OCI-LY7 (cell line): ENCODE data around the gene FGD3. TPM values are rescaled to one million over a fixed set of nuclear protein-coding genes. Genes with fewer than 3 reads are reported as not detected.

Source experiments
- BruUV-seq: library from RNA; stranded (reverse); fragments of 400-500 nt; replicated peaks from 2 replicates; lab custom pipeline; 2021; lab: Mats Ljungman, UMichigan
- CTCF ChIA-PET: fragments of 300-600 bp; sonication (Branson Sonifier 250); formaldehyde crosslinking; loops from one replicate; lab custom pipeline; 2022; ENCODE audit warnings: antibody characterized with exemption; ENCODE audit not compliant: unreplicated experiment; lab: Charles Lee
- POLR2A ChIA-PET: fragments of 300-600 bp; sonication (Branson Sonifier 250); formaldehyde crosslinking; loops from one replicate; lab custom pipeline; 2022; ENCODE audit warnings: antibody characterized with exemption; lab: Charles Lee
- DNase-seq: peaks from one replicate; pipeline ENCODE4 v3.0.0-alpha.2; 2015; ENCODE audit warnings: low spot score
- H2AFZ ChIP-seq: fragments of 200-600 bp; sonication (generic), shearing (Covaris generic); 2 replicates; pipeline ENCODE4 v1.6.1; 2014; ENCODE audit warnings: mild to moderate bottlenecking, antibody characterized with exemption, low read length, moderate library complexity
- H3K27ac ChIP-seq: fragments of 200-600 bp; sonication (generic); 2 replicates; pipeline ENCODE4 v1.5.1; 2014; ENCODE audit warnings: mixed run types, low read depth, mild to moderate bottlenecking, moderate library complexity, low read length, inconsistent platforms; ENCODE audit not compliant: poor library complexity, severe bottlenecking
- H3K36me3 ChIP-seq: fragments of 200-600 bp; sonication (generic); 2 replicates; pipeline ENCODE4 v1.6.1; 2014; ENCODE audit warnings: mild to moderate bottlenecking, antibody characterized with exemption, low read length, moderate library complexity, mixed read lengths; ENCODE audit not compliant: insufficient read depth
- H3K4me1 ChIP-seq: fragments of 200-600 bp; sonication (generic); 2 replicates; pipeline ENCODE4 v1.5.1; 2014; ENCODE audit warnings: mild to moderate bottlenecking, low read length; ENCODE audit not compliant: insufficient read depth, poor library complexity, severe bottlenecking
- H3K4me2 ChIP-seq: fragments of 200-600 bp; sonication (generic); 2 replicates; pipeline ENCODE4 v1.6.1; 2014; ENCODE audit warnings: mild to moderate bottlenecking, low read length
- H3K4me3 ChIP-seq: fragments of 200-600 bp; sonication (generic); 2 replicates; pipeline ENCODE4 v1.5.1; 2014; ENCODE audit warnings: mild to moderate bottlenecking, low read depth, low read length; ENCODE audit not compliant: poor library complexity, severe bottlenecking
- H3K79me2 ChIP-seq: fragments of 200-600 bp; sonication (generic); 2 replicates; pipeline ENCODE4 v1.6.1; 2016; ENCODE audit warnings: low read depth, mild to moderate bottlenecking, low read length, moderate library complexity, mixed read lengths; ENCODE audit not compliant: insufficient read depth
- H3K9me2 ChIP-seq: fragments of 200-600 bp; sonication (generic); 2 replicates; pipeline ENCODE4 v1.6.1; 2016; ENCODE audit warnings: mild to moderate bottlenecking, low read length, mixed read lengths; ENCODE audit not compliant: insufficient read depth
- H3K9me3 ChIP-seq: fragments of 200-600 bp; sonication (generic); 2 replicates; pipeline ENCODE4 v1.6.1; 2014; ENCODE audit warnings: mild to moderate bottlenecking, mixed run types, low read length, mixed read lengths
- H4K20me1 ChIP-seq: fragments of 200-600 bp; sonication (generic); 2 replicates; pipeline ENCODE4 v1.6.1; 2014; ENCODE audit warnings: mild to moderate bottlenecking, antibody characterized with exemption, low read length, moderate library complexity, mixed read lengths; ENCODE audit not compliant: insufficient read depth
- EZH2phosphoT487 ChIP-seq: fragments of 200-600 bp; sonication (generic); IDR thresholded peaks from 2 replicates; pipeline ENCODE4 v1.6.1; 2018; ENCODE audit warnings: low read depth, borderline replicate concordance, mild to moderate bottlenecking, mixed run types, antibody characterized with exemption, low read length, moderate library complexity, mixed read lengths
- intact Hi-C: fragments of 100-400 bp; cut with micrococcal nuclease; formaldehyde crosslinking; loops from one replicate; pipeline ENCODE4 v1.10.0; 2022; ENCODE audit not compliant: unreplicated experiment
- total RNA-seq, 2 experiments: library from RNA; depleted of rRNA in 1 of 2; stranded (reverse); fragments of >200 nt in 1 of 2; shearing (Covaris generic) in 1 of 2; gene quantifications; 2 replicates each; pipeline ENCODE4 v1.2.3, GENCODE V29; 2014 to 2022
- TF ChIP-seq, protein P1 (sequence below): fragments of 200-600 bp; sonication (generic); conservative IDR thresholded peaks from 2 replicates; pipeline ENCODE4 v1.5.1; 2014; ENCODE audit warnings: mild to moderate bottlenecking, antibody characterized with exemption, low read length, moderate library complexity, mixed read lengths

FGD3 gene
- total RNA-seq, 2 experiments from 2014 or later = 22.1 to 22.9 TPM

DNA sequence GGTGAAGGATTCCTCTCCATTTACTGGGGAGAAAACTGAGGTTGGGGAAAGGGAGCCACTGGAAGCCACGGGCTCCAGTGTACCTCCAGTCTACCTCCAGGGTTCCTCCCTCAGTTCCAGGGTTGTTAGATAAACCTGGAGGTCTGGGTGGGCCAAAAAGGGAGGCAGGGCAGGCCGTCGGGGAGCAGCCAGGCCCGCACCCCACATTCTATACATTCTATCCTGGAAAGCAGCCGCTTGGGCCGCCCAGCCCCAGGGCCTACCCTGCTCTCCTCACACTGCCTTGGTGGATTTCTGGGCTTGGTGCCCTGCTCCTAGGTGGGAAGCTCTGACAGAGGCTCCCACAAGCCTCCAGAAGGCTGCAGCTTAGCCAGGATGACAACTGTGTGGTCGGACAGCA lies 93.1 kb downstream of the FGD3 start:
- TF ChIP-seq, protein P1, sequence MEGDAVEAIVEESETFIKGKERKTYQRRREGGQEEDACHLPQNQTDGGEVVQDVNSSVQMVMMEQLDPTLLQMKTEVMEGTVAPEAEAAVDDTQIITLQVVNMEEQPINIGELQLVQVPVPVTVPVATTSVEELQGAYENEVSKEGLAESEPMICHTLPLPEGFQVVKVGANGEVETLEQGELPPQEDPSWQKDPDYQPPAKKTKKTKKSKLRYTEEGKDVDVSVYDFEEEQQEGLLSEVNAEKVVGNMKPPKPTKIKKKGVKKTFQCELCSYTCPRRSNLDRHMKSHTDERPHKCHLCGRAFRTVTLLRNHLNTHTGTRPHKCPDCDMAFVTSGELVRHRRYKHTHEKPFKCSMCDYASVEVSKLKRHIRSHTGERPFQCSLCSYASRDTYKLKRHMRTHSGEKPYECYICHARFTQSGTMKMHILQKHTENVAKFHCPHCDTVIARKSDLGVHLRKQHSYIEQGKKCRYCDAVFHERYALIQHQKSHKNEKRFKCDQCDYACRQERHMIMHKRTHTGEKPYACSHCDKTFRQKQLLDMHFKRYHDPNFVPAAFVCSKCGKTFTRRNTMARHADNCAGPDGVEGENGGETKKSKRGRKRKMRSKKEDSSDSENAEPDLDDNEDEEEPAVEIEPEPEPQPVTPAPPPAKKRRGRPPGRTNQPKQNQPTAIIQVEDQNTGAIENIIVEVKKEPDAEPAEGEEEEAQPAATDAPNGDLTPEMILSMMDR = no peak
- no peak for TF ChIP-seq EZH2phosphoT487
- H3K27ac ChIP-seq = no peak overlapping the region
- H3K4me2 ChIP-seq = no peak overlapping the region
- no peak overlapping the region for H2AFZ ChIP-seq
- no peaks in the 10 kb centered on the region for H3K36me3 ChIP-seq
- no peaks in the 10 kb centered on the region for H3K9me3 ChIP-seq
- POLR2A ChIA-PET = no interaction called here
- no TSS peak for BruUV-seq
- H3K79me2 ChIP-seq = no peaks in the 10 kb centered on the region
- no peak for DNase-seq
- no peaks in the 10 kb centered on the region for H4K20me1 ChIP-seq
- H3K4me1 ChIP-seq = peaks cover 8% of the 10 kb centered on the region
- CTCF ChIA-PET = no interaction called here
- intact Hi-C loops = no loop called here
- no peak overlapping the region for H3K4me3 ChIP-seq
- no peaks in the 10 kb centered on the region for H3K9me2 ChIP-seq

- CTCF ChIA-PET = no interaction called here
- no peaks in the 10 kb centered on the region for H3K36me3 ChIP-seq
- TF ChIP-seq EZH2phosphoT487 = no peak
- TF ChIP-seq, protein P1 = no peak
- H3K27ac ChIP-seq = no peak overlapping the region
- no peak overlapping the region for H3K4me3 ChIP-seq
- POLR2A ChIA-PET = interaction anchor here (0.6 to 1.1 kb wide), 3 partner anchors 15 to 36 kb away, joined by 3 to 4 read pairs (median 3); no protein-coding TSS in a partner anchor
- H2AFZ ChIP-seq = peak overlapping the region; percentile 46; the same call in 1 of the 2 replicates
- H3K9me2 ChIP-seq = no peaks in the 10 kb centered on the region
- no peaks in the 10 kb centered on the region for H3K79me2 ChIP-seq
- no peaks in the 10 kb centered on the region for H4K20me1 ChIP-seq
- peak; percentile 51 for DNase-seq
- no TSS peak for BruUV-seq
- intact Hi-C loops = no loop called here
- H3K9me3 ChIP-seq = no peaks in the 10 kb centered on the region
- H3K4me1 ChIP-seq = peaks cover 8% of the 10 kb centered on the region
- H3K4me2 ChIP-seq = no peak overlapping the region
Measured at GRCh38 chr9:93041108-93041802, 93.9 kb downstream of the FGD3 start.

GRCh38 chr9:93043122-93043521 lies 95.8 kb downstream of the FGD3 start:
- TF ChIP-seq, protein P1 = no peak
- no peak for TF ChIP-seq EZH2phosphoT487
- no peaks in the 10 kb centered on the region for H3K9me3 ChIP-seq
- no peak overlapping the region for H3K27ac ChIP-seq
- H3K4me1 ChIP-seq = peaks cover 8% of the 10 kb centered on the region
- H3K4me3 ChIP-seq = no peak overlapping the region
- no TSS peak for BruUV-seq
- H3K79me2 ChIP-seq = no peaks in the 10 kb centered on the region
- no peaks in the 10 kb centered on the region for H4K20me1 ChIP-seq
- no peak overlapping the region for H3K4me2 ChIP-seq
- intact Hi-C loops = no loop called here
- H3K36me3 ChIP-seq = no peaks in the 10 kb centered on the region
- ChIA-PET CTCF (no interaction called here), POLR2A (interaction anchor here (0.7 kb wide), 1 partner anchor 21 kb away, joined by 6 read pairs; no protein-coding TSS in a partner anchor)
- H3K9me2 ChIP-seq = no peaks in the 10 kb centered on the region
- DNase-seq = peak; percentile 24
- H2AFZ ChIP-seq = no peak overlapping the region
